Suppressor macrophage (primary cell): ENCODE data around the gene WDR20.
"Not testable (repeated sequence)": the region's sequence is repeated elsewhere in the genome, so short reads cannot be mapped to it uniquely, and the experiment has no call there.

Source experiments
- DNase-seq, 4 experiments: peaks; one replicate each; pipeline ENCODE4 v3.0.0-alpha.2; 2020 to 2022

Gene WDR20

GRCh38 chr14:102241147-102241546 is 101.5 kb downstream of the WDR20 start:
- DNase-seq = no peak

DNA sequence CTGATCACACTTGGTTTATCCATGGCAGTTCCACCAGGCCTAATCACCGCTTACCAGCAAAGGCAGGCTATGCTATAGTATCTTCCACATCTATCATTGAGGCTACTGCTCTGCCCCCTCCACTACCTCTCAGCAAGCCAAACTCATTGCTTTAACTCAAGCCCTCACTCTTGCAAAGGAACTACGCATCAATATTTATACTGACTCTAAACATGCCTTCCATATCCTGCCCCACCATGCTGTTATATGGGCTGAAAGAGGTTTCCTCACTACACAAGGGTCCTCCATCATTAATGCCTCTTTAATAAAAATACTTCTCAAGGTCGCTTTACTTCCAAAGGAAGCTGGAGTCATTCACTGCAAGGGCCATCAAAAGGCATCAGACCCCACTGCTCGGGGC is 104.1 kb downstream of the WDR20 start:
- DNase-seq = not testable (repeated sequence)

DNA sequence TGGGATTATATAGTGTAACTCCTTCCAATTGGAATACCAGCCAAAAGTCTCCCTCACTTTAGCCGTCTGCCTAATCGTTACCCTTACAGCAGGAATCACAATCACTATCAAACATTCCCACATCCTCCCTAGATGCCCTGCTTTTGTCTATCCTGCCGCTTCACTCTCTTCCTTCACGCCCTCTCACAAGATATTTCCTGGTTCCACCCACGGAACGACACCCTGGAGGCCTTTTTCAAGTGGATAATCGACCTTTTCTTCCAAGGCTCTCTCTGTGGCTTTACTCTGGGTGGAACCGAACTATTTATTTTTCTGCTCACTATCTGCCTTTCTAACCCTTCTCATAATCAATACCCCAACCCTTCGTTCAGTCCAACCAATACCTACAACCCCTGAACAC is 106.4 kb downstream of the WDR20 start:
- DNase-seq = no peak

DNA sequence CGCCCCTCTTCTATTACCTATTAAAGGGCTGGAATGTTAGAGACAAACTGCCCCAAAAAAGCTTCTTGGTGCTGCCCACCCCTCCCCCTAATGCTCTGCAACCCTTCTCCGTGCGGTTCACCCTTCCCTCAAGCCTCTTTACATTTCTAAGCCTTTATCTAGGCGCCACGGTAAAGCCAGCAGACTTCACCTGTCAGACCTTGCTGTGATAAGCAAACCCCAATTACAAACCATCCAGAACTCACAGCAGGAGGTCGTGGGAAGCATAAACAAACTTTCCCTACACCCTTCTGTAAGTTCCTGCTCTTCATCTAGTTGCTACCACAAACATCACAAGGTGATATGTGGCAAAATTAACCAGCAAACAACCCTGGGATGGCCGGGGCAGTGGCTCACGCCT is 108.4 kb downstream of the WDR20 start:
- DNase-seq = no peak

- DNase-seq = no peak
Measured at GRCh38 chr14:102249041-102249440, 109.3 kb downstream of the WDR20 start.

DNA sequence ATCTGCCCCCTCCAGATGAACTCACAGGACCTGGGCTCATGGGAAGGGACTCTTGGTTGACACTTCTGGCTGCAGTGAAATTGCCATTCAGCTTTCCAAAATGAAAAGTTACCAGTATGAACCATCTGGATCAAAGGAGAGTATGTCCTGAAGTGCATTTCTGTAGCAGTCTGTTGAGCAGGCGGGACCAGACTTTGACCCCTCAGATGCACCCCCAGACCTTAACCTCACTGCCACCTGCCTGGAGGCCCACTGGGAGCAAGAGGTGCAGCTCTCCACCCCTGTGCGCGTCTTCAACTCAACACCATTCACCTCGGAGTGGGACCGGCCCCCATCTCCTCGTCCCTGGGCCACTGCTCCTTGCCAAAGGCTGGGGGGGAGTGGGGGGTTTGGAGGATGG is 110.3 kb downstream of the WDR20 start:
- no peak for DNase-seq

- no peak for DNase-seq
Measured at GRCh38 chr14:102250636-102251035, 110.9 kb downstream of the WDR20 start.

GRCh38 chr14:102251161-102251560 is 111.5 kb downstream of the WDR20 start:
- no peak for DNase-seq

- no peak for DNase-seq
Measured at GRCh38 chr14:102252834-102253801, 113.4 kb downstream of the WDR20 start.

DNA sequence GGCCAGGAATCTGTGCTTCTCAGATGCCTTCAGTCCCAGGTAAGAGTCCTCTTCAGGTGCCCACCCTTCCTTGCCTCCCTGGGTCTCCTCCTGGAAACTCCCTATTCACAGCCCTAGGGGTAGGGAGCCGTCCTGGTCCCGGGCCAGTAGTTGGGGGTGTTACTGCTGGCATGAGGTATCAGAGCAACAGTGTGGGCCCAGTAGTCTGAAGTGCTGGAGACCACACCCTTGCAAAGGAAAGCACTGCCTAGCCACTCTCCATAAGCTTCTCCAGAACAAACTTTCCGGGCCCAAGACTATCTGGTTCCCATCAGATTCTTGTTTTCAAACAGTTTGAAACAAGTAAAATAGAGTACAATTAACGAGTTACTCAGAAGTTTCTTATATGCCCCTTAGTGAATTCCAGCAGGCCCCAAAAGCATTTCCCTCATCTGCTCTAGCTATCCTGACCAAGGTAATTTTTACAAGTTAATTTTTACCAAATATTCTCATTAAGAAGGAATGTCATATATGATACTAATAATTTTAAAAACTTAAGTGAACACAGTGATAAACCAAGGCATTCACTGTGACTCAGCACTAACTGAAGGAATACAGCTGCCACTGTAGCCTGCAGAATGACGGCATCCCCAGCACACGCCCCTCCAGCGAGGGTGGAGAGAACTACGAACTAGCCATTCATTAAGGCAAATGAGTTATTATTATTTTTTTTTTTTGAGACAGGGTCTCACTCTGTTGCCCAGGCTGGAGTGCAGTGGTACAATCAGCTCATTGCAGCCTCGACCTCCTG is 115.9 kb downstream of the WDR20 start:
- no peak for DNase-seq

DNA sequence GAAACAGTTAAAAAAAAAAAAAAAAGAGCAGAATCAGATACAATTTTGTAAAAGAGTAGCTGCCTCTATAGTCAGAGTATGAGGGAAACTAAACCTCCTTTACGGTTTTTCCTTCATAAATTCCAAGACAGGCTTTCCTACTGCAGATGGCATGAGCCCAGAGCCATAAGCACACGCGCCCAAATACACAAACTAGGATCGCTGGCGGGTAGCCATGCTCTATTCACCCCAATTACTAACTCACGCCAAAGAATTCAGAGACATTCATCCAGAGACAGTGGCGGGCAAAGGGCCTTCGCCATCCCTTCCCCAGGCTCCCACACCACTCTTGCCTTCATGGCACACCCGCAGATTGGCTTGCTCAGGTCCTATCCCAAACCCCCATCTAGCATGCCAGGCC is 117.0 kb downstream of the WDR20 start:
- no peak for DNase-seq

GRCh38 chr14:102258136-102258535 is 118.4 kb downstream of the WDR20 start:
- no peak for DNase-seq
